GM19035 (cell line): Measurements from ENCODE around the gene FLRT2.

Experiments used
- ATAC-seq: cut with Tn5 transposase; IDR thresholded peaks from one replicate; pipeline ENCODE4 v1.9.1; 2021; ENCODE audit not compliant: unreplicated experiment

The FLRT2 gene

GRCh38 chr14:85625925-85626585 is 96.1 kb downstream of the FLRT2 start:
- no peak for ATAC-seq

- no peak for ATAC-seq
These were observed 104.3 kb downstream of the FLRT2 start for GRCh38 chr14:85634205-85634604.

GRCh38 chr14:85644211-85644610 is 114.3 kb downstream of the FLRT2 start:
- ATAC-seq: no peak

GRCh38 chr14:85653029-85653428 is 123.1 kb downstream of the FLRT2 start:
- ATAC-seq: no peak

- ATAC-seq: no peak
These were observed 130.4 kb downstream of the FLRT2 start for GRCh38 chr14:85660243-85660922.

GRCh38 chr14:85662096-85662495 is 132.2 kb downstream of the FLRT2 start:
- no peak for ATAC-seq

GRCh38 chr14:85663256-85663655 is 133.3 kb downstream of the FLRT2 start:
- ATAC-seq: no peak

- ATAC-seq: no peak
These were observed 133.7 kb downstream of the FLRT2 start for GRCh38 chr14:85663667-85664066.

- no peak for ATAC-seq
These were observed 146.0 kb downstream of the FLRT2 start for GRCh38 chr14:85675957-85676356.

- no peak for ATAC-seq
These were observed 157.0 kb downstream of the FLRT2 start for GRCh38 chr14:85686908-85687307.

- no peak for ATAC-seq
These were observed 157.5 kb downstream of the FLRT2 start for GRCh38 chr14:85687456-85687855.

- ATAC-seq: no peak
These were observed 158.1 kb downstream of the FLRT2 start for GRCh38 chr14:85688006-85688405.

- no peak for ATAC-seq
These were observed 165.4 kb downstream of the FLRT2 start for GRCh38 chr14:85695300-85695699.

- no peak for ATAC-seq
These were observed 171.2 kb downstream of the FLRT2 start for GRCh38 chr14:85701116-85701515.

GRCh38 chr14:85701763-85702162 is 171.8 kb downstream of the FLRT2 start:
- no peak for ATAC-seq

GRCh38 chr14:85702191-85702590 is 172.2 kb downstream of the FLRT2 start:
- no peak for ATAC-seq

- no peak for ATAC-seq
These were observed 173.1 kb downstream of the FLRT2 start for GRCh38 chr14:85702997-85703396.
